Measurements from ENCODE around the gene DUSP14.

DNA sequence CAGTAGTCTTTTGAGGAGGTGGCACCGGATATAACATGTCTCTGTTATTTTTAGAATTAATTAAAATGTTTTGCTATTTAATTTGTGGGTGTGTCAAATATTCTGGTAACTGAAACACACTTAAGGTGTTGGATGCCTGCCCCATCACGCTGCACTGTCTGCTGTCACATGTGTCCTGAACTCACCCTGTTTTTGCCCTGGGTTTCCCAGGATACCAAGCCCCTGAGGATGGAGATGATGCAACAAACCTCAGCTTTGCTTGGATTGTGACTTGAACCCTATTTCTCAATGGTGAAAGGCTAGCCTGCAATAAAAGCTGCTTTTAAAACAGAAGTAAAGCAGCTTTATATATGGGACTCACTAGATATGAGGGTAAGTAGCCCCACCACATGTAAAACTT lies 11.5 kb upstream of the DUSP14 start:
- TF ChIP-seq, protein P1, sequence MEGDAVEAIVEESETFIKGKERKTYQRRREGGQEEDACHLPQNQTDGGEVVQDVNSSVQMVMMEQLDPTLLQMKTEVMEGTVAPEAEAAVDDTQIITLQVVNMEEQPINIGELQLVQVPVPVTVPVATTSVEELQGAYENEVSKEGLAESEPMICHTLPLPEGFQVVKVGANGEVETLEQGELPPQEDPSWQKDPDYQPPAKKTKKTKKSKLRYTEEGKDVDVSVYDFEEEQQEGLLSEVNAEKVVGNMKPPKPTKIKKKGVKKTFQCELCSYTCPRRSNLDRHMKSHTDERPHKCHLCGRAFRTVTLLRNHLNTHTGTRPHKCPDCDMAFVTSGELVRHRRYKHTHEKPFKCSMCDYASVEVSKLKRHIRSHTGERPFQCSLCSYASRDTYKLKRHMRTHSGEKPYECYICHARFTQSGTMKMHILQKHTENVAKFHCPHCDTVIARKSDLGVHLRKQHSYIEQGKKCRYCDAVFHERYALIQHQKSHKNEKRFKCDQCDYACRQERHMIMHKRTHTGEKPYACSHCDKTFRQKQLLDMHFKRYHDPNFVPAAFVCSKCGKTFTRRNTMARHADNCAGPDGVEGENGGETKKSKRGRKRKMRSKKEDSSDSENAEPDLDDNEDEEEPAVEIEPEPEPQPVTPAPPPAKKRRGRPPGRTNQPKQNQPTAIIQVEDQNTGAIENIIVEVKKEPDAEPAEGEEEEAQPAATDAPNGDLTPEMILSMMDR (IDR thresholded peaks at IDR 0.05) = no peak
- TF ChIP-seq POLR2A (IDR thresholded peaks at IDR 0.05) = no peak
